HUES48 (cell line): ENCODE measurements around the gene CUTC.

Experiments
- H3K27ac ChIP-seq: one replicate; pipeline ENCODE4 v1.7.0; 2013; ENCODE audit warnings: low read depth, low read length, inconsistent platforms
- H3K27me3 ChIP-seq: 2 replicates; pipeline ENCODE4 v1.6.1; 2013; ENCODE audit warnings: mild to moderate bottlenecking, low read length; ENCODE audit not compliant: control insufficient read depth, insufficient read depth
- H3K36me3 ChIP-seq: 2 replicates; pipeline ENCODE4 v1.6.1; 2013; ENCODE audit warnings: low read length; ENCODE audit not compliant: control insufficient read depth, insufficient read depth
- H3K4me1 ChIP-seq: 2 replicates; pipeline ENCODE4 v1.6.1; 2013; ENCODE audit warnings: mild to moderate bottlenecking, low read length; ENCODE audit not compliant: control insufficient read depth, insufficient read depth
- H3K4me3 ChIP-seq: 2 replicates; pipeline ENCODE4 v1.5.1; 2013; ENCODE audit warnings: mild to moderate bottlenecking, low read depth, low read length
- H3K9ac ChIP-seq: 2 replicates; pipeline ENCODE4 v1.6.1; 2013; ENCODE audit warnings: mild to moderate bottlenecking, low read depth, low read length, moderate library complexity
- H3K9me3 ChIP-seq: 2 replicates; pipeline ENCODE4 v1.6.1; 2013; ENCODE audit warnings: low read length; ENCODE audit not compliant: control insufficient read depth, insufficient read depth

Gene CUTC

GRCh38 chr10:99784727-99785441, 52.9 kb downstream of the CUTC start:
- H3K27me3 ChIP-seq, result no peaks in the 10 kb centered on the region
- H3K36me3 ChIP-seq, result no peaks in the 10 kb centered on the region
- H3K4me1 ChIP-seq, result peaks cover 19% of the 10 kb centered on the region
- H3K9me3 ChIP-seq, result no peaks in the 10 kb centered on the region
- H3K27ac ChIP-seq, result no peak overlapping the region
- no peak overlapping the region for H3K9ac ChIP-seq
- H3K4me3 ChIP-seq, result no peak overlapping the region

GRCh38 chr10:99785646-99786045, 53.6 kb downstream of the CUTC start:
- H3K9ac ChIP-seq, result no peak overlapping the region
- H3K27ac ChIP-seq, result no peak overlapping the region

GRCh38 chr10:99787311-99787710, 55.3 kb downstream of the CUTC start:
- no peak overlapping the region for H3K4me3 ChIP-seq
- no peaks in the 10 kb centered on the region for H3K36me3 ChIP-seq
- H3K27ac ChIP-seq, result no peak overlapping the region
- no peaks in the 10 kb centered on the region for H3K9me3 ChIP-seq
- peaks cover 19% of the 10 kb centered on the region for H3K4me1 ChIP-seq
- H3K9ac ChIP-seq, result no peak overlapping the region
- no peaks in the 10 kb centered on the region for H3K27me3 ChIP-seq

More at GRCh38 chr10:99785646-99786045, 53.6 kb downstream of the CUTC start:
- H3K27me3 ChIP-seq, result no peaks in the 10 kb centered on the region
- no peaks in the 10 kb centered on the region for H3K9me3 ChIP-seq
- no peaks in the 10 kb centered on the region for H3K36me3 ChIP-seq
- peaks cover 19% of the 10 kb centered on the region for H3K4me1 ChIP-seq
- no peak overlapping the region for H3K4me3 ChIP-seq

GRCh38 chr10:99787782-99788445, 55.9 kb downstream of the CUTC start:
- H3K36me3 ChIP-seq, result no peaks in the 10 kb centered on the region
- no peaks in the 10 kb centered on the region for H3K9me3 ChIP-seq
- H3K9ac ChIP-seq, result no peak overlapping the region
- H3K27ac ChIP-seq, result no peak overlapping the region
- no peaks in the 10 kb centered on the region for H3K27me3 ChIP-seq
- no peak overlapping the region for H3K4me3 ChIP-seq
- peaks cover 19% of the 10 kb centered on the region for H3K4me1 ChIP-seq

DNA sequence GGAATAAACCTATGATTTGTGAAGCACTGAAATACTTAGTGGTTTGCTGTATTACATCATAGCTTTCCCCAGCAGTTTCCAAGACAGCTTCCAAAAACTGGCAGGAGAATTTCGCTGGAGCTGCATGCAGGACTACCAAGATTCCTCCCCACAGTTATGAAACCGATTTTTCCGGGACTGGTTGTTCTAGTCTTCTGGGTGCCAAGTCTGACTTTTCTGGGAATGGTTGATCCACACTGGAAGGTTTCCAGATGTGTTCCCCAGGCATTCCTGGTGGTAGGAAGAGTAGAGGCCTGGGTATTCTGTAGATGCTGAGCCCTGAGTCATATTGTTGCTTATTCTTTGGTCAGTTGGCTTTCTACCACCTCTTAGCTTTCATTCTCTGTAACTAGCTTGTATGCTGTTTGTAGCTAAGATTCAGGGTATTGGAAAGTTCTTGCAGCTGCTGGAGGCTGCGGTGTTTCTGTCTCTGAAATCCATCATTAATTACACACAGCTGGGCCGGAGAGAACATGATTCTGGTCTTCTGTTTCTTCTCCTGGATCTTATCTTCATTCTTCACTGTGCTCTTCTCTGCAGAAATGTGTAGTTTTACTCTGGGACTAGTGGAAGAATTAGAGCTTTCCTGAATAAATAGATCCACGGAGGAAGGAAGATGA, 56.7 kb downstream of the CUTC start:
- Histone ChIP-seq H3K4me3 (no peak overlapping the region), H3K27me3 (no peaks in the 10 kb centered on the region), H3K9me3 (no peaks in the 10 kb centered on the region), H3K4me1 (peaks cover 19% of the 10 kb centered on the region), H3K36me3 (no peaks in the 10 kb centered on the region), H3K27ac (no peak overlapping the region), H3K9ac (no peak overlapping the region)

GRCh38 chr10:99791831-99792230, 59.8 kb downstream of the CUTC start:
- H3K36me3 ChIP-seq, result no peaks in the 10 kb centered on the region
- H3K4me1 ChIP-seq, result no peaks in the 10 kb centered on the region
- H3K9me3 ChIP-seq, result no peaks in the 10 kb centered on the region
- no peak overlapping the region for H3K27ac ChIP-seq
- no peak overlapping the region for H3K9ac ChIP-seq
- no peaks in the 10 kb centered on the region for H3K27me3 ChIP-seq
- H3K4me3 ChIP-seq, result no peak overlapping the region

DNA sequence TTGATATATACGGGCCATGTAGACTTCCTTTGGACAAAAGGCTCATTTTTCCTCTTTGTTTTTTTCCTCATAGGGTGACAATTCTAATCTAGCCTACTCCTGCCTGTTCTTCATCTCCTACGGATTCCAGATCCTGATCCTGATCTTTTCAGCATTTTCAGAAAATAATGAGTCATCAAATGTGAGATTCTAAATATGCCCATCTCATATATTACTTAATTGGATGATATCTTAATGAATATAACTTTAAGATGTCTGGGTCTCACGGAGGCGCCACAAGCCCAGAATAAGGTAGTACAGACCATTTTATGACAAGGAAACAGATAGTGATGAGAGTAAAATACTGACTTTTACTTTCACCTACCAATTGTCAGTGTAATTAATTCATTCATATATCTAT, 61.8 kb downstream of the CUTC start:
- Histone ChIP-seq H3K36me3 (no peaks in the 10 kb centered on the region), H3K9ac (no peak overlapping the region), H3K27me3 (no peaks in the 10 kb centered on the region), H3K9me3 (no peaks in the 10 kb centered on the region), H3K4me1 (no peaks in the 10 kb centered on the region), H3K4me3 (no peak overlapping the region), H3K27ac (no peak overlapping the region)

GRCh38 chr10:99796928-99797327, 64.9 kb downstream of the CUTC start:
- Histone ChIP-seq H3K4me3 (no peak overlapping the region), H3K9ac (no peak overlapping the region), H3K27ac (no peak overlapping the region), H3K4me1 (no peaks in the 10 kb centered on the region), H3K9me3 (no peaks in the 10 kb centered on the region), H3K36me3 (no peaks in the 10 kb centered on the region), H3K27me3 (no peaks in the 10 kb centered on the region)

DNA sequence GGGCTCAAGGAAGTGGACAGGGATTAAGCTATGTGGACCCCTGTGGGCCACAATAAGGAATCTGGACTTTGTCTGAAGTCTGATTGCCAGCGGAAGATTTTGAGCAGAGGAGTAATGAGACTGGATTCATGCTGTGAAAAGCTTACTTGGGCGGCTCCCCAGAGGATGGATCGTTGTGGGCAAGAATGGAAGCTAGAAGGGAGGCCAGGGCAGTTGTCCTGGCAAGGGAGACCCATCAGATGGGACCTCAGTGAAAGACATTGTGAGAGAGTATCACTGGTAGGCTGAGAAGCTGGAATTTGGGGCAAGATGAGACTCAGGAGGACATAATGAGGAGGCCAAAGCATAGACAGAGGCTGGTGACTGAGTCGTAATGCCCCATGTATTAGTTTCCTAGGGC, 66.0 kb downstream of the CUTC start:
- Histone ChIP-seq H3K9ac (no peak overlapping the region), H3K4me1 (no peaks in the 10 kb centered on the region), H3K27me3 (no peaks in the 10 kb centered on the region), H3K9me3 (no peaks in the 10 kb centered on the region), H3K27ac (no peak overlapping the region), H3K36me3 (no peaks in the 10 kb centered on the region), H3K4me3 (no peak overlapping the region)

DNA sequence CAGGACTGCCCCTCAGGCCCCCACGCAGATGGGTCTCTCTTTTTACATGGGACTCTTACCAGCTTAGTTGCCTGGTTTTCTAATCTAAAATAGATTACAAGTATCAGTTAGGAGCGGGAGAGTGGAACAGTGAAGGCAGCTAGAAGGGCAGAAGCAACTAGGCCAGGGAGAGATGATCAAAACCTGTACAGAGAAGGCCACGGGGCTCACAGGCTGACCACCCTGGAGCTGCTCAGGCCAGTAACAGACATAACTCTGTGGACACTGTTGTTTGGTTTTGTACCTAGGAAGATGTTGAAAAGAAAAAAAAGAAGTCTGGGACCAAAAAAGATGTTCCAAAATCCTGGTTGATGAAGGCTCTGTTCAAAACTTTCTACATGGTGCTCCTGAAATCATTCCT, 66.9 kb downstream of the CUTC start:
- Histone ChIP-seq H3K4me1 (no peaks in the 10 kb centered on the region), H3K36me3 (no peaks in the 10 kb centered on the region), H3K9ac (no peak overlapping the region), H3K4me3 (no peak overlapping the region), H3K27ac (no peak overlapping the region), H3K27me3 (no peaks in the 10 kb centered on the region), H3K9me3 (no peaks in the 10 kb centered on the region)

- no peaks in the 10 kb centered on the region for H3K27me3 ChIP-seq
- H3K4me1 ChIP-seq, result no peaks in the 10 kb centered on the region
- no peak overlapping the region for H3K27ac ChIP-seq
- no peaks in the 10 kb centered on the region for H3K9me3 ChIP-seq
- no peak overlapping the region for H3K4me3 ChIP-seq
- no peaks in the 10 kb centered on the region for H3K36me3 ChIP-seq
- H3K9ac ChIP-seq, result no peak overlapping the region
These were observed 67.6 kb downstream of the CUTC start for GRCh38 chr10:99799613-99800012.
